OCI-LY1 (cell line): ENCODE data around the gene DIRAS2.

ENCODE experiments used
- CTCF ChIP-seq: fragments of 200-600 bp; sonication (generic), shearing (Covaris generic); IDR thresholded peaks from 2 replicates; pipeline ENCODE4 v1.5.1; 2017; ENCODE audit warnings: mild to moderate bottlenecking, antibody characterized with exemption, low read length, moderate library complexity, mixed read lengths
- EZH2 ChIP-seq: fragments of 200-600 bp; sonication (generic), shearing (Covaris generic); IDR thresholded peaks from 2 replicates; pipeline ENCODE4 v1.8.0; 2017; ENCODE audit warnings: borderline replicate concordance, mixed run types, mild to moderate bottlenecking, antibody characterized with exemption, low read length, moderate library complexity, mixed read lengths

DNA sequence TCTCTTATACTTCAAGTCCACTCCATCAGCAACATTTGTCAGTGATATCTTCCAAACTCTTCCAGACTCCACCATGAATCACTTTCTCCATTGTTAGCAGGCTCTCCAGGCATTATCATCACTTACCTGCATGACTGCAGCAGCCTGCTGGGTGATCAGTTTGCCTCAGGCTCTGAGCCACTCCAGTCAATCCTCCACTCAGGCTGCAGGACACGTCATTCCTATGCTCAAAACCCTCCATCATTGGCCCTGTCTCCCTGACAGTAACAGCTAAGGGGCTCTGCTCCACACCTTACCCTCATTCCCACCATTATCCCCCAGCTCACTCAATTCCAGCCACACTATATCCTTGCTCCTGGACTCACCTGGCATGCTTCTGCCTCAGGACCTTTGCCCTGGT is 10.7 kb downstream of the DIRAS2 start:
- no peak for TF ChIP-seq CTCF
- TF ChIP-seq EZH2: no peak
